Measurements from ENCODE around the gene TAOK1. TPM values are rescaled to one million over a fixed set of nuclear protein-coding genes. Genes with fewer than 3 reads are reported as not detected.

TAOK1 gene
- total RNA-seq, 1 experiment from 2014 or later = 87.1 TPM

DNA sequence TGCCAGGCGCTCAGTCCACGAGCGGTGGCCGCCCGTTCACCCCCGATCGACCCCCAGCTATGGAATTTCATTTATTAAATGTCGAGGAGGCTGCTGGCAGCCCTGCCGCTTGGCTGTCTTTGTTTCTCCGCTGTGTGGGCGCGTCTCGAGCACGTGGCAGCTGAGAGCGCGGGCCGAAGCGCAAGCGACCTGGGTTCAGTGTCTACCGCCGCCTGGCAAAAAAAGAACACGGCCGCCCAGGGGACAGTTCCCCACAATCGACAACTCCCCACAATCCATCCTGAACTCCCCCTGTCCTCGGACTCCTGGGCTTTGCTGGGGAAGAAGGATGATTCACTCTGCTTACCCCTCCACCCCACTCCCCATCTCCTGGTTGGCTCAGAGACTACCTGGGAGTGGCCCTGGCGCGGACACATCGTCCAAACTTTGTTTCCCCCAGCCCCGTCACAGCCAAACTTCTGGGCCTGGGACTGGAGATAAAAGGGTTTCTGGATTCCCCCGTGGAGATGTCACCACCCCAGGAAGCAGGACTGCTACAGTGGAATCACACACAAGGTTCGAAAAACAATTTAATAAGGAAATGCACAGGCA, 201.1 kb downstream of the TAOK1 start:
- Mint-ChIP-seq H3K36me3 (no peaks in the 10 kb centered on the region), H3K27ac (peak overlapping the region; percentile 48; the same call in 1 of the 2 replicates), H3K9me3 (no peaks in the 10 kb centered on the region), H3K4me3 (peak overlapping the region; percentile 87), H3K4me1 (peaks cover 48% of the 10 kb centered on the region), H3K27me3 (ENCODE audit: low read depth) (peaks cover 4% of the 10 kb centered on the region; the same call in 1 of the 2 replicates)
- TF ChIP-seq, protein P1, sequence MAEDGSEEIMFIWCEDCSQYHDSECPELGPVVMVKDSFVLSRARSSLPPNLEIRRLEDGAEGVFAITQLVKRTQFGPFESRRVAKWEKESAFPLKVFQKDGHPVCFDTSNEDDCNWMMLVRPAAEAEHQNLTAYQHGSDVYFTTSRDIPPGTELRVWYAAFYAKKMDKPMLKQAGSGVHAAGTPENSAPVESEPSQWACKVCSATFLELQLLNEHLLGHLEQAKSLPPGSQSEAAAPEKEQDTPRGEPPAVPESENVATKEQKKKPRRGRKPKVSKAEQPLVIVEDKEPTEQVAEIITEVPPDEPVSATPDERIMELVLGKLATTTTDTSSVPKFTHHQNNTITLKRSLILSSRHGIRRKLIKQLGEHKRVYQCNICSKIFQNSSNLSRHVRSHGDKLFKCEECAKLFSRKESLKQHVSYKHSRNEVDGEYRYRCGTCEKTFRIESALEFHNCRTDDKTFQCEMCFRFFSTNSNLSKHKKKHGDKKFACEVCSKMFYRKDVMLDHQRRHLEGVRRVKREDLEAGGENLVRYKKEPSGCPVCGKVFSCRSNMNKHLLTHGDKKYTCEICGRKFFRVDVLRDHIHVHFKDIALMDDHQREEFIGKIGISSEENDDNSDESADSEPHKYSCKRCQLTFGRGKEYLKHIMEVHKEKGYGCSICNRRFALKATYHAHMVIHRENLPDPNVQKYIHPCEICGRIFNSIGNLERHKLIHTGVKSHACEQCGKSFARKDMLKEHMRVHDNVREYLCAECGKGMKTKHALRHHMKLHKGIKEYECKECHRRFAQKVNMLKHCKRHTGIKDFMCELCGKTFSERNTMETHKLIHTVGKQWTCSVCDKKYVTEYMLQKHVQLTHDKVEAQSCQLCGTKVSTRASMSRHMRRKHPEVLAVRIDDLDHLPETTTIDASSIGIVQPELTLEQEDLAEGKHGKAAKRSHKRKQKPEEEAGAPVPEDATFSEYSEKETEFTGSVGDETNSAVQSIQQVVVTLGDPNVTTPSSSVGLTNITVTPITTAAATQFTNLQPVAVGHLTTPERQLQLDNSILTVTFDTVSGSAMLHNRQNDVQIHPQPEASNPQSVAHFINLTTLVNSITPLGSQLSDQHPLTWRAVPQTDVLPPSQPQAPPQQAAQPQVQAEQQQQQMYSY (CRISPR knock-in tag; IDR thresholded peaks at IDR 0.05) = no peak
- TF ChIP-seq ZNF416 (CRISPR knock-in tag; IDR thresholded peaks at IDR 0.05) (no peak), IRF2 (CRISPR knock-in tag; IDR thresholded peaks at IDR 0.05; ENCODE audit: borderline replicate concordance, low read depth) (no peak), MLX (CRISPR knock-in tag; IDR thresholded peaks at IDR 0.05) (no peak), ZNF138 (CRISPR knock-in tag; conservative IDR thresholded peaks at IDR 0.05) (no peak), FOXP1 (CRISPR knock-in tag; IDR thresholded peaks at IDR 0.05; ENCODE audit: borderline replicate concordance) (peak; percentile 74), ARID4B (CRISPR knock-in tag; IDR thresholded peaks at IDR 0.05; ENCODE audit: borderline replicate concordance) (no peak), NFATC4 (CRISPR knock-in tag; IDR thresholded peaks at IDR 0.05) (no peak), FOXP4 (CRISPR knock-in tag; IDR thresholded peaks at IDR 0.05) (0 out of 2 replicates have a peak, but pooled peaks have one; percentile 49), TEAD4 (CRISPR knock-in tag; IDR thresholded peaks at IDR 0.05) (no peak), NR3C1 (CRISPR knock-in tag; conservative IDR thresholded peaks at IDR 0.05; ENCODE audit: low read depth) (no peak), MYBL2 (CRISPR knock-in tag; IDR thresholded peaks at IDR 0.05) (0 out of 2 replicates have a peak, but pooled peaks have one; percentile 12), EMX1 (CRISPR knock-in tag; IDR thresholded peaks at IDR 0.05) (no peak), PRRX2 (CRISPR knock-in tag; IDR thresholded peaks at IDR 0.05) (no peak), ZNF232 (CRISPR knock-in tag; IDR thresholded peaks at IDR 0.05) (no peak), FOXK1 (CRISPR knock-in tag; IDR thresholded peaks at IDR 0.05) (peak; percentile 31; the same call in 1 of the 2 replicates), GTF2I (CRISPR knock-in tag; conservative IDR thresholded peaks at IDR 0.05) (no peak), USF1 (CRISPR knock-in tag; IDR thresholded peaks at IDR 0.05) (peak; percentile 20; the same call in 1 of the 2 replicates)
- TF ChIP-seq, protein P2, sequence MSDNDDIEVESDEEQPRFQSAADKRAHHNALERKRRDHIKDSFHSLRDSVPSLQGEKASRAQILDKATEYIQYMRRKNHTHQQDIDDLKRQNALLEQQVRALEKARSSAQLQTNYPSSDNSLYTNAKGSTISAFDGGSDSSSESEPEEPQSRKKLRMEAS (CRISPR knock-in tag; IDR thresholded peaks at IDR 0.05) = peak; percentile 84; the same call in 1 of the 2 replicates
- TF ChIP-seq, protein P3, sequence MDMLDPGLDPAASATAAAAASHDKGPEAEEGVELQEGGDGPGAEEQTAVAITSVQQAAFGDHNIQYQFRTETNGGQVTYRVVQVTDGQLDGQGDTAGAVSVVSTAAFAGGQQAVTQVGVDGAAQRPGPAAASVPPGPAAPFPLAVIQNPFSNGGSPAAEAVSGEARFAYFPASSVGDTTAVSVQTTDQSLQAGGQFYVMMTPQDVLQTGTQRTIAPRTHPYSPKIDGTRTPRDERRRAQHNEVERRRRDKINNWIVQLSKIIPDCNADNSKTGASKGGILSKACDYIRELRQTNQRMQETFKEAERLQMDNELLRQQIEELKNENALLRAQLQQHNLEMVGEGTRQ (CRISPR knock-in tag; IDR thresholded peaks at IDR 0.05) = peak; percentile 17; the same call in 1 of the 2 replicates
- TF ChIP-seq, protein P4, sequence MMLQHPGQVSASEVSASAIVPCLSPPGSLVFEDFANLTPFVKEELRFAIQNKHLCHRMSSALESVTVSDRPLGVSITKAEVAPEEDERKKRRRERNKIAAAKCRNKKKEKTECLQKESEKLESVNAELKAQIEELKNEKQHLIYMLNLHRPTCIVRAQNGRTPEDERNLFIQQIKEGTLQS (CRISPR knock-in tag; conservative IDR thresholded peaks at IDR 0.05) = no peak; the same call in 1 of the 2 replicates
- ChIA-PET CTCF (interaction anchor here (0.5 to 4.7 kb wide), 26 partner anchors 9 to 467 kb away, joined by 3 to 272 read pairs (median 7); partner anchors contain the start of genes ABHD15, CORO6, MYO18A and NUFIP2), POLR2A (interaction anchor here (0.6 to 3.1 kb wide), 7 partner anchors 10 to 298 kb away, joined by 3 to 12 read pairs (median 5); partner anchors contain the start of genes NUFIP2 and TP53I13)
- ATAC-seq = peak; percentile 38
- DNase-seq (ENCODE audit: low spot score) = no peak
